Measurements from ENCODE around the gene MVK.

MVK gene

DNA sequence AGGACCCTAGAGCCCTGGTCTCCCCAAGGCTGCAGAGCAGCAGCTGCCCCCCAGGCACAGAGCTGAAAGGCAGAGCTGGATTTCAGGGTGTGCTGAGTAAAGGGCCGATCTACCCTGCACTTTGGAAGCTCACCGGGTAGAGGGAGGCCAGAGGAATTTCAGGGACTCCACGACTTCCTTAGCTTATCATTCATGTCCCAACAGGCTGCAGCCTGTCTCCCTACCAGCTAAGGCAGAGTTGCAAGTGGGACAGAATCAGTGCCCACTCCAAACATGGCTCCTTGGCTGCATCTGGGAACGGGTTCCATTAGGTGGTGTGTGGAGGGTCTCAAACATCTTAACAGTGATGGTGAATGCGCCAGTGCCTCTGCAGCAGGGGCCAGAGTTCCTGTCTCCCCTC is 27.8 kb upstream of the MVK start:
- DNase-seq = no peak

DNA sequence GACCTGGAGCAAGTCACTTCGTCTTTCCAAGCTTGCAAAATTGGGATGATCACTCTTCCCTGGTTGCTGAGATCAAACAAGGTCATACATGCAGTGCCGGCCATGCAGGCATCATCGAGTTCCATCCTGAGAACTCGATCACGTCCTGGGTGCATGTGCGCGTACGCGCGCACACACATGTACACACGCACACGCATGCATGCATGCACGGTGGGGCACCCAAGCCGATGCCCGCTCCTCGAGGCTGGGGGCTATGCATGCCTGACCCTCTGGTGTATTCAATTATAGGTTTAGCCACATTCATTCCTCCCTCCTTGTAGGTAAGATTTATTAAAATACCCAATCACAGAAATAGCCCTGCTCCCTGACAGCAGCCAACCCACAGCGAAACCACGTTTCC is 26.3 kb upstream of the MVK start:
- DNase-seq = no peak

DNA sequence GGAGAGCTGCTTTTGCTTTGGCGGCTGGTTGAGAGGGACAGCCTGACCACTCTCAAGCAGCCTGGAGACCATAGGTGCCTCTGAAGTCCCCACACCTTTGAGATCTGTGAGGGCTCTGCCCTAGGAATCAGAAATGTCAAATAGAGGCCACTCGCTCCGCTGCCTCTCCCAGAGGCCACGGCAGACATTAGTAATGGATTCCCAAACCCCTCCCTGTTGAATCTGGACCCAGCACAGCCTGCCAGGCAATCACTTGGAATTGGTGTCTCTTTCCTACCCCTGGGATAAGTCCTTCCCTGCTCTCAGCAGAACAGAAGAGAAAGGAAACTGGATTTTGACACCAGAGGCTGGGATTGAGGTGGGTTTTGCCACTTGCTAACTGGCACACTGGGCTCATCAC is 25.3 kb upstream of the MVK start:
- no peak for DNase-seq

DNA sequence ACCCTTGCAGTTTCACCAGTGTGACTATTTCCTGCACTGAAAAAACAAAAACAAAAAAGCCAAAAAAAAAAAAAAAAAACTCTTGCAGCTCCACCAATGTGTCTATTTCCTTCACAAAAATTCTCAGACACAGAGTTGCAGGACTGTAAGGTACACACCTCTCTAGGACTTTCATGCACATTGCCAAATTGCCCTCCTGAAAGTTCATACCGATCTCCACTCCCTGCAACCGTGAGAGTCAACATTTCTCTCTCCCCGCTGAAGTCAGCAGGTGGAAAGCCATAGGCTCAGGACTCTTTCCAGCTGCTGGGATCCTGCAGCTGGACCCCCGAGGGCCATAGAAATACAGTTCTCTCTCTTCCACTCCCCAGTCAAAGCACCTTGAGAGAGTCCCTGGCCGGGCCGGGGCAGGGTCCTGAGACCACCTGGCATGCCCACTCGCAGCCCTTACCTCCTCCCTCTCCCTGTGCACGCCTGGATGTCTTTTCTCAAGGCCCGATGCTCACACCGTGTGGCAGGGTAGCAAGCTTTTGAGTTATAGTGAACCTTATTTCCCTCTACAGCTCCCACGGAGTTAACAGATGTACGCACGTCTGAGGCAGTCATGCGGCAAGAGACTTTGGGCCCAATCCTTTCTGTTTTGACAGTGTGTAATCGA is 23.9 kb upstream of the MVK start:
- DNase-seq = no peak

DNA sequence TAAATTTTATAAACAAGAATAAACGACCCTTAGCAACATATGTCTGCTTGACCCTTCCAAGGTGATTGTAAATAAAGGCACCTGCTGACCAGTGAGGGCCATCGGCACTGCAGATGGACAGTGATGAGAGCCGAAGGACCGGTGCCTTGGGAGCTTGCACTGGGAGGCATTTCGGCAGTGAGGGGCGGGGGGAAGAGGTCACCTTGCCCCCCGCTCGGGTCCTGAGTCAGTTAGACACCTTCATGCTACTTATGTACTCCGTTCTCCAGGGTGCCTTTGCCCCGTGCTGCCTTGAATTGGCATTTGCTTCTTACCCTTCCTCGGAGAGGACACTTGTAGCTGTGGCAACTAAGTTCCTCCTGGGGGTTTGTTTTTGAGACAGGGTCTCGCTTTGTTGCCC is 23.3 kb upstream of the MVK start:
- no peak for DNase-seq

DNA sequence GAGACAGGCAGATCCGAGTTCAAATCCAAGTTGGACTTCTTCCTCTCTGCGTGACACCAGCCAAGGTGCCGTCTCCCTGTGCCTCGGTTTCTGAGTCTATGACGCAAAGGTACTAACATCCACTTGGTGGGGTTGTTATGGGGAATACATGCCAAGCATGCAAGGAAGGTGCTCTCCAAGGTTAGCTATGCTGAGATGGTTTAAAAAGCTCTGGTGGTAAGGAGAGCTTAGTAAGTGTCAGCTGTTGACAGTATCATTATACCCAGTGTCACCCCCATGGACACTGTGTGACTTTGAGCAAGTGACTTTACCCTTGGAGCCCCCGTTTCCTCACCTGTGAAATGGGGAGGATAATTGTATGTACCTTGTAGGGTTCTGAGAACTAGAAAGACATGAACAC is 22.5 kb upstream of the MVK start:
- DNase-seq = no peak

DNA sequence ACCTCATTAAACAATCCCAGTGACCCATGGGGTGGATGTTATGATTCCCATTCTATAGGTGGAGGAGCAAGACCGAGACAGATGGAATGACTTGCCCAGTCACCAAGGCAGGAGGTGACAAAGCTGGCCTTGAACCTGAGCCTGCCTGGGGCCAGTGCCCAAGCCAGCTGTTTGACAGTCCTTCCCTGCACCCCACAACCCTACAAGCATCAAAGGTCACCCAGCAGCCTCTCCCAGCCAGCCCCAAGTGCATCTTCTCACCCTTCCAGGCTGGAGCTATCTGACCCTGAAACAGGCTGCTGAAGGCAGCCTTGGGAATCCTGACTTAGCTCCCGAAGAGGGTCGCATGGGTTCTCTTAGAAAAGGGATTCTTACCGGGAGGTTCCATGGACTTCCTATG is 20.6 kb upstream of the MVK start:
- no peak for DNase-seq

DNA sequence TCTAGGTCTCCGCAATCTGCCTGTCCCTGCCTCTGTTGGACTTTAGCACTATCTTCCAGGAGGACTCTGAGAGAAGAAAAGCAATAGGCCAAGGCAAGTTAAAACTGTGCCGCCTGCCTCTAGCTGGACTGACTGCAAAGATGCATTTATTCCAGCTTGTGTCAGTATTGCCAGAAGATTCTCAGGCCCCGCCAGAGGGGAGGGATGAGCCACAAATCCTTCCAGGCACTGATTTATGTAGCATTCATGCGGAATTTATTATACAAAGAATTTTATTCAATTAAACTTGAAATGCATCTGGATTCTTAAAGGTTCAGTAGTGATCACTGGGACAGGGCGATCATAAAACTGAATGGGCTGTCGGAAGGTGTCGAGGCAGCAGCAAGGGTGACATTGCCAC is 20.1 kb upstream of the MVK start:
- DNase-seq = no peak

DNA sequence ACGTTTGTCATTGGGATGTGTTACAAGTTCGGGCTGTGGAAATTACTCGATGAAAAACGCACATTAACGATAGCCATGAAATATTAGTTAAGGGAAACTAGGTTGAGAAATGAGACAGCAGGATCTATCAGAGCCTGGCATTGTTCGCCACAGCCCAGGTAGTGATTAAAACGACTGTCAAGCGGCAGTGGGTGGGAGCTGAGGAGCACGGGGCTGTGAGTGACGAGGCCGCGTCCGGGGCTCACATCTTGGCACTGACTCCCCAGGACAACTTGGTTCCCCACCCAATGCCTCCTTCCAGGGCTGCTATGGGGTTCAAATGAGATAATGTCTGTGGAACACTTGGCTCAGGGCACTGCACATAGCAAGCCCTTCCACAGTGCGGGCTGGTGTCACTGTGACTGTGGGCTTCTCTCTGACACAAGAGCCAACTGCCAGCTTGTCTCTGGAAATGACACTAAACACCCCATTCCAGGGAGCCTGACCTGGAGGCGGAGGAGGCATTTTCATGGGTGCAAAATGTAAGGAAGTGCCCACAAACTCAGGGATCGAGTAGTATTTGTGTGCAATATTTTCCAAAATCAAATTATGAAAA is 19.6 kb upstream of the MVK start:
- DNase-seq = no peak

DNA sequence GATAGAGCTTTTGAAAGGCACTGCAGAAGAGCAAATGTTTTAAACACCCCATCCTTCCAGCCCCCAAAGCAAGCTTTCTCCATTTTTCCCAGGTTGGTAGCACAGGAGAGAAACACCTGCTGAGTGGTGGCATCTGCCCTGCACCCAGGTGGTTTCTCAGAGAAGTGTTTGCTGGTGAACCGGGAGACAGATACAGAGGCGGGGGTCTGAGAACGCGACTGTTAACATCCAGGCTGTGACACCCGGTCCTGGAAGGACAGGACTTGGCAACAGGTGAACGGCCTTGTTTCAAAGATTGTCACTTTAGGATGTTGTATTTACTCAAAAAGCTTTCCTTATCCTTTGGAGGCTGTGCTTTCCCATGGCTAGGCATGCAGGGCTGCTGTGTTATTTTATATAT is 18.8 kb upstream of the MVK start:
- no peak for DNase-seq

DNA sequence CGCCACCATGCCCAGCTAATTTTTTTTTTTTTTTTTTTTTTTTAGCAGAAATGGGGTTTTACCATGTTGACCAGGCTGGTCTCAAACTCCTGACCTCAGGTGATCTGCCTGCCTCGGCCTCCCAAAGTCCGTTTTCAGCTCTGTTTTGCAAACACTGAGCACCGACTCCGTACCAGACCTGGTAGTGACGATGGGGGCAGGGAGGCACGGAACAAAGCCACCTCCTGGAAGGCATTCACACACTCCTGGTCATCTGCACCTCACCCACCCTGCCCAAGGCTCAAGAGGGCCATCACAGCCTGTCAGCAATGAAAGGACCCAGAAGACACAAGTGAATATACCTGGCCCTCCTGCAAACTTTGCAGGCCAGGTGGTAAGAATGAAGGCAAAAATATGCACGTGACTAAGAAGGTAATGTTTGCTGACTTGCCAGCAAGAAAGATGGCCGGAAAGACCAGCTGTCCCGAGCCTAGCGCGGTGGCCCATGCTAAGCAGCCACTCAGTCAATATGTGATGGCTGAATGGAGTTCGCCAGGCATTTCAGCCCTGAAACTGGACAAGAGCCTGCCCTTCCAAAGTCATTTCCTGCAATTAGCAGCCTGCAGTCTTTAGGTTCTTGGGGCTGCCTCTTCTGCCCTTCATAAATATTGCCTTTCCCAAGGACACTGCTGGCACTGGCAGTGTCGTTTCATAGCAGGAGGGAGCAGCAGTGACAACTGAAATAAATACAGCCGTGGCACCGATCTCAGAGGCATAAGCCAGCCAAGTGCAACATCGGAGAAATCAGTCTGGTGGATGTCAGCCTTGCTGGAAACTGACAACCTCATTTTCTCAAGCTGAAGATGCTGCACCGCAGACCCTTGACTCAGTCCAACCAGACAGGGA is 17.9 kb upstream of the MVK start:
- no peak for DNase-seq

DNA sequence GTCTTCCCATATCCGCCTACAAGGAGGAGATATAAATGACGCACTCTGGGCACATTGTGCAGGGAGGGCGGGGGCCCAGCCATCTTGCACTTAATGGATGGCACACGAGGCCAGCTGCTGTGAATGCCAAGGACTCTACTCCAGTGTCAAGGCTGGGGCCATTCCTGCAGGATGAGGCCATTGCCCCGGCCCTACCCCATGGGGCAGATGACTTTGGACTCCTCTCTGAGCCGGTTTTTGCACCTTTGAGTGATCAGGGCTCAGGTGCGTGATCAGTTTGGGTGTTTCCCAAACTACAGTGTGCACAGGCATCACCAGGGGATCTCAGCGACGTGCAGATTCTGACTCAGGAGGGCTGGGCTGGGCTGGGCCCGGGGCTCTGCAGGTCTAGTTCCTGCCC is 16.4 kb upstream of the MVK start:
- DNase-seq = no peak

DNA sequence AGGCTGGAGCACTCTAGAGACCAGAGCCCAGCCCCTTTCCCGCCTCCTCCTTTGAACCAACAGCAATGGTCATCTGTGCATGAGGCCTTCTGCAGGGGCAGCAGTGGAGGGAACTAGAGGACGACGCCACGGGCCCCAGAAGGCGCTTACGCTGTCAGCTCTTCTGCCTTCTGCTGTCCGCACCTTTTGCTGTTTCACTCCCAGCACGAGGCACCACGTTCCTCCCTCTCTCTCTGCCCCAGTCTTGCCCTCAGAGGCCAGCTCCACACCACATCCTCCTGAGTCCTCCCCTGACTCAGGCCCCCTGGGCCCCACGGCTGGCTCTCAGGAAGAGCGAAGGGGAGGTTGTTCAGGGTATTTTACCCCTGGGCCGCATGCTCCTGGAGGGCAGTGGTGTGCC is 15.8 kb upstream of the MVK start:
- DNase-seq = no peak

DNA sequence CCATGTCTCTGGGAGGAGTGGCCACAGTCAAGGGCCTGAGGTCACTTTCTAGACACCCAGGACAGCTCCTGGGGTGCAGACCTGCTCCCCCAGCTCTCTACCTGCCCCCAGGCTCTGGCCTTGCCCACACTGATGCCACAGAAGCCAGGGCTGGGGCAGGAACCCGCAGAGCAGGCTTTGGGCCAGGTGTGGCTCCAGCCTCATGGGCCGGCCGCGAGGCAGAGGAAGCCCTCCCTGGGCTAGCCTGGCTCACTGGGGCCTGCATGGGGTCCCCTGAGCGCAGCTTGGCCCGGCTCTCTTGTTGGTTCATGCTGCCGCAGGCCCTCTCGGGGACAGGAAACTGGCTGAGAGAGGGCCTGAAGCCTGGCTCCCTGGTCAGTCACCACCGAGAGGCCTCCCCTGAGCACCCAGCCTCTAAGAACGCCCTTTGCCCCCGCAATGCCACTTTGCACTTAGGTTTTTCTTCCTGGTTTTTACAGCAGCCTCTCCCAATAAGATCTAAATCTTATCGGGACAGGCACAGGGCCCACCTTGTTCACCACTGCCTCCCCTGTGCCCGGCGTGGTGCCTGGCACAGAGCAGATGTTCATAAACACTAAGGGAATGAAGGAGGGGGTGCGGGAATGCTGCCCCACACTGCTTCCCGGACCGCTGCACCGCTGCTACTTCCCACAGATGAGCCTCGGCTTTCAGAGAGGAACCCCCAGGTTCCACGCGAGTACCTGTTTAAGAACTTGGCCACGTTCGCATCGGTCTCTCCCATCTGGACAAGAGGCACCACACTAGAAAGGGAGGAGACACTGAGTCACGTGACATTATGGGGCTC is 15.0 kb upstream of the MVK start:
- DNase-seq = no peak

DNA sequence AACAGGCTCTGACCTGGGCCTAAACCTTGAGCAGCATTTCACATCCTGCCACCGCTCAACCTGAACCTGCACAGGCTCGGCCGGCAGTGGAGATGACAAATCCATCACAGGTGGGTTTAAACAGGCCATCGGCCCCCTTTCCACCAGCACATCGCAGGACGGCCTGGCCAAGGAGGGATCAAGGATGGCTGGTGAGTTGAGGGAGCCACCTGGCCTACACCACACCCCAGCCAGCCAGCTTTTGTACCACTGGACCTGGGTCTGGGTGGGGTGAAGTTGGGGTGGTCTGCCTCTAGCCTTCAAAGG is 14.4 kb upstream of the MVK start:
- no peak for DNase-seq

DNA sequence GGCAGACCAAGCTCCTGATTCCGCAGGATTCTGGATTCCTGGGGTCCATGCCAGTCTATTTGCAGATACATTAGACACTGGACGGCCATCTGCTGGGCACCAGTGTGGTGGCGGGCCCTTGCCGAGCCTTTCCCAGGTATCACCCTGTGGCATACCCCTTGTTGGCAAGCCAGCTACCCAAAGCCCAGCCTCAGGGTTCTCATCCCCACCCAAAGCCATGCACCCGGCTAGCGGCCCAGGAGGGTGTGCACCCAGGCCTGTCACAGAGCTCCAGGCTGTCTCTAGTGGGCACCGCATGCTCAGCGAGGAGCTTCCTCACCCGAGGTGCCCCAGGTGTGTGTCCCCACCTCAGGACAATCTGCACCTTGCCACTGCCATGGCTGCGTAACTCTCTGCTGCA is 14.0 kb upstream of the MVK start:
- no peak for DNase-seq

DNA sequence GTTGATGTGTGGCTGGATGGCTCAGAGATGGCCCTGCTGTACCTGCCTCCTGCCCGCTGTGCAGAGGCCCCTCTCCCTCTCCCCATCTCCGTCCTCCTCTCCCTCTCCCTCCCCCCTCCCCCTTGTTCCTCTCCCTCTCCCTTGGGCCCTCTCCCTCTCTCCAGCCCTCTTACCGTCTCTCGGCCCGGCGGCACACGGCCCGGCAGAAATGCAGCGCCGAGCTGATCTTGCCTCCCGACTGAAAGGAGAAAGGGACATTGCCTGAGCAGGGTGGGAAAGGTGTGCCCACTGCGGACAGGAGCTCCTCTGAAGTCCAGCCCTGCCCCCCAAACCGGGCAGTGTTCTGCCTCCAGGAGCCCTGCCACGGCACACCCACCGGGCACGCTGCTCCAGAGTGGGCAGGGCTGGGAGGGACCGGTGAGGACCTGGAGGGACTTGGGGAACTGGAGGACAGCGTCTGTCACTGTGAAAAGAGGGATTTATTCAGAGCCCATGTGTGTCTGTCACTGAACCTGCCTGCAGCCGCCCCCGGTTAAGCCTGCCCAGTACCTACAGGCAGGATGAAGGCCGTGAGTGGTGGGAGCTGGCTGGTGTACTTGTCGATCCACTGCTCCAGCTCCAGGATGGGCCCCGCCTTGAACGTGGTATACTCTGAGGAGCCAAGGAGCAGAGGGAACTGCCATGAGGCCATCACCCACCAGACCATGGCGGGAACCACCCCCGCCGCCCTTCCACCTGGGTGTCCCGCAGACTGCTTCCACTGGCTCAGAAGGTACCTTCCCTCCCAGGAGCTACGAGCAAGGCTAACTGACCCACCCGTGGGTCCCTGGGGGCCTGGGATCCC is 12.5 kb upstream of the MVK start:
- DNase-seq = no peak

DNA sequence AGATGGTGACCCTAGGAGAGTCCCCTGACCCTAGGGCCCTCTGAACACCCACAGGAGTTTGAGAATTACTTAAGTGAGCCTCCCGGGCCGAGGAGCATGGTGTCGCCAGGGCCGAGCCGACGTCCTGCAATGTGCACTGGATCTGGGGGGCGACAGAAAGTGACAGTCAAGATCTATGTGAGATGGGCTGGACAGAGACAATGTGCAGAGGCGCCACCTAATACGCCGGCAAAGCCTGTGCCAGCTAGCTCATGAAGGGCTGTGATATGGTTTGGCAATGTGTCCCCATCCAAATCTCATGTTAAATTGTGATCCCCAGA is 11.9 kb upstream of the MVK start:
- DNase-seq = no peak

DNA sequence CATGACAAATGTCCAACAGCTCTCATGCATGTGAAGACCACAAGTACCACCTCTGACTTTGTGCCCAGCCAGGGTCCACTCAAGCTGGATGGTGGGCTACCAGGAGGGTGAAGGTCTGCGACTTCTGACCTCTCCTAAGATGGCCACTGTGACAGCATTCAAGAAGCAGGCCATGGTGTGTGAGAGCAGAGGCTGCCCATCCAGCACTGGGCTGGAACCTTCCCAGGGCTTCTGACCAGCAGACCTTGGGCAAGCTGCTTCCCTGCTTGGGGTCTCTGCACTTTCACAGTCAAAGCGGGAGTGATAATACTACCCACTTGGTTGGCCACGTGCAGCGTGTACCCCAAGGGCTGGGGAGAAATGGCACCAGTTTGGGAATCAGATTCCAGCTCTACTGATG is 10.7 kb upstream of the MVK start:
- no peak for DNase-seq

DNA sequence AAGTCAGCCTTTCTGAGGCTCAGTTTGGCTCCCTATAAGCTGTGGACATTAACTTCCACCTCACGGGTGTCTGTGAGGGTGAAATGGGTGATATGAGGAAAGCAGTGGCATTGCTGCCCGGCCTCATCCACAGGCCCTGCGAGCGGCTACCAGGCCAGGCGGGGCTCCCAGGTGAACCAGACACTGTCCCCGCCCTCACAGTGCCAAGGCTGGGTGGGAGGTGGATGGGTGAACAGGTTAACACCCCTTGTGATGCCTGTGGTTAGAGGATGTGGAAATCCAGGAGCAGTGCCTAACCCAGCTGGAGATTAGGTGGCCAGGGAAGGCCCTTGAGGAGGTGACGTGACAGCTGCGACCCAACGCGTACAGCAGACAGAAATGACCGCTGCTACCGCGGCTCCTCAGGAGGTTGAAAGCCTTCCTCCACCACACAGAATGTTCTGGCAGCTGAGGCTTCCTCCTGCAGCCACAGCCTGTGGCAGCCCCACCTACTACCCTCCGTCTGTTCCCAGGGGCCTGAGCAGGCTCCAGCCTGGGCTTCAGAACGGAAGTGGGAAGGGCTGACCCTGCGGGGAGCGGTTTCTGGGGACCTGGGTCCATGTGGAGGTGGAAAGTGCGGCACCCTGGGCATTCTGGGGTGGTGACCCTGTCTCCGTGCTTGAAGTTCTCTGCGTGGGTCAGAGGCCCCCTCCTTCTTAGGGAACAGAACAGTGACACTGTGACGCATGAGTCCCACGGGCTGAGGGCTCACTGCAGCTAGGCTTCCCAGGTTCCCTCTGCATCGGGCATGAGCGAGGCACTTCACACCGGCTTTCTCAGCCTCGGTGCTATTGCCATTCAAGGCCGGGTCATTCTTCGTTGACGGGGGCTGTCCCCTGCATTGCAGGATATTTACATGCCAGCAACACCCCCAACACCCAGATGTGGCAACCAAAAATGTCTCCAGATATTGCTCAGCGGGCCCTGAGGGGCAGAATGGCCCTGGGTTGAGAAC is 10.0 kb upstream of the MVK start:
- no peak for DNase-seq

DNA sequence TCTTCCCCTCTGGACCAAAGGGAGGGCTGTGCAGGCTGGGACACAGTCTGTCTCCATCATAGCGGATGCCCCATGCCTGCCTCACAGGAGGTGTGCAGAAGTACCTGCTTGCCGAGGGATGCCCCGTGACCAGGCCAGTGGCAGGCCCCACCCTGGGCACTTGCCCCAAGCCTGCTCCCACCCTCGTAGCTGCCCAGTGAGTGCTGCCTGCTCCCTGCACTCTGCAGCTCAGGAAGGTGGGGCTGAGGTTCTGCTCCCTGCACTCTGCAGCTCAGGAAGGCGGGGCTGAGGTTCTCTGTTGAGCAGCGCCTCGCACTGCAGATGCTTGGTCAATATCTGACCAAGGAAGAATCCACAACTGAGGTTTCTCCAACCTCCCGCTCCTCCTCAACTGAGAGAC is 7.2 kb upstream of the MVK start:
- no peak for DNase-seq

DNA sequence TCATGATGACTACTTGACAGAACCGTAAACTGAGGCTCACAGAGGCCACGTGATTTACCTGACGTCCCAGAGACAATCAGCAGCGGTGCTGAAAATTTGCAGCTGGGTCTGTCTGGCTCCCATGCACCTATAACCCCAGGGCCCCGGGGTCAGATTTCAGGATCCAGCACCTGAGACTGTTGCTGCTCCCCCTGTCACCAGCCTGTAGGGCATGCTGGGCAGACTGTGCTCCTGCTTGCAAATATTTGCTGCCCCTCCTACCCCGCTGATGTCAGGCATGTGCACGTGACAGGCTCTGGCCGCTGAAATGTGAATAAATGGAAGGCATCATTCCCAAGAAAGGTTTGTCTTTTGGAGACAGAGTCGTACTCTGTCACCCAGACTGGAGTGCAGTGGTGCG is 6.3 kb upstream of the MVK start:
- no peak for DNase-seq

Data from SW 1271 (cell line).